SK-N-SH (cell line): ENCODE results near the gene CTNNA3.

ENCODE experiments used
- CHD2 ChIP-seq: fragments of 150-350 bp; IDR thresholded peaks from 2 replicates; pipeline ENCODE4 v1.6.1; 2018; ENCODE audit warnings: low read length; ENCODE audit not compliant: partially characterized antibody
- NFIC ChIP-seq: IDR thresholded peaks from 2 replicates; pipeline ENCODE4 v1.4.0; 2012; ENCODE audit warnings: borderline replicate concordance
- POLR2AphosphoS5 ChIP-seq: IDR thresholded peaks from 2 replicates; pipeline ENCODE4 v1.6.1; 2012; ENCODE audit warnings: low read depth, low read length
- SIN3A ChIP-seq: IDR thresholded peaks from 2 replicates; pipeline ENCODE4 v1.6.1; 2012; ENCODE audit warnings: low read depth, mild to moderate bottlenecking, low read length, moderate library complexity, borderline replicate concordance
- TAF1 ChIP-seq: IDR thresholded peaks from 2 replicates; pipeline ENCODE4 v1.6.1; 2012; ENCODE audit warnings: low read depth, mild to moderate bottlenecking, low read length, moderate library complexity, borderline replicate concordance
- USF2 ChIP-seq: fragments of 150-350 bp; IDR thresholded peaks from 2 replicates; pipeline ENCODE4 v1.6.1; 2017; ENCODE audit warnings: antibody characterized with exemption, low read length, low read depth, borderline replicate concordance
- YY1 ChIP-seq: IDR thresholded peaks from 2 replicates; pipeline ENCODE4 v1.4.0; 2012; ENCODE audit warnings: low read depth, mild to moderate bottlenecking
- TF ChIP-seq, protein P1 (sequence below): fragments of 200-600 bp; sonication (generic); IDR thresholded peaks from 2 replicates; pipeline ENCODE4 v1.6.1; 2017; ENCODE audit warnings: antibody characterized with exemption, mild to moderate bottlenecking, moderate library complexity
- TF ChIP-seq, protein P2 (sequence below): IDR thresholded peaks from 2 replicates; pipeline ENCODE4 v1.4.0; 2012; ENCODE audit warnings: low read depth

- TF ChIP-seq USF2: no peak
- TF ChIP-seq, protein P1, sequence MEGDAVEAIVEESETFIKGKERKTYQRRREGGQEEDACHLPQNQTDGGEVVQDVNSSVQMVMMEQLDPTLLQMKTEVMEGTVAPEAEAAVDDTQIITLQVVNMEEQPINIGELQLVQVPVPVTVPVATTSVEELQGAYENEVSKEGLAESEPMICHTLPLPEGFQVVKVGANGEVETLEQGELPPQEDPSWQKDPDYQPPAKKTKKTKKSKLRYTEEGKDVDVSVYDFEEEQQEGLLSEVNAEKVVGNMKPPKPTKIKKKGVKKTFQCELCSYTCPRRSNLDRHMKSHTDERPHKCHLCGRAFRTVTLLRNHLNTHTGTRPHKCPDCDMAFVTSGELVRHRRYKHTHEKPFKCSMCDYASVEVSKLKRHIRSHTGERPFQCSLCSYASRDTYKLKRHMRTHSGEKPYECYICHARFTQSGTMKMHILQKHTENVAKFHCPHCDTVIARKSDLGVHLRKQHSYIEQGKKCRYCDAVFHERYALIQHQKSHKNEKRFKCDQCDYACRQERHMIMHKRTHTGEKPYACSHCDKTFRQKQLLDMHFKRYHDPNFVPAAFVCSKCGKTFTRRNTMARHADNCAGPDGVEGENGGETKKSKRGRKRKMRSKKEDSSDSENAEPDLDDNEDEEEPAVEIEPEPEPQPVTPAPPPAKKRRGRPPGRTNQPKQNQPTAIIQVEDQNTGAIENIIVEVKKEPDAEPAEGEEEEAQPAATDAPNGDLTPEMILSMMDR: no peak
- TF ChIP-seq POLR2AphosphoS5: no peak
- no peak for TF ChIP-seq TAF1
- no peak for TF ChIP-seq SIN3A
- no peak for TF ChIP-seq CHD2
- no peak for TF ChIP-seq YY1
- TF ChIP-seq NFIC: no peak
- TF ChIP-seq, protein P2, sequence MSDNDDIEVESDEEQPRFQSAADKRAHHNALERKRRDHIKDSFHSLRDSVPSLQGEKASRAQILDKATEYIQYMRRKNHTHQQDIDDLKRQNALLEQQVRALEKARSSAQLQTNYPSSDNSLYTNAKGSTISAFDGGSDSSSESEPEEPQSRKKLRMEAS: no peak
Measured at GRCh38 chr10:67696029-67696428, at the start of gene CTNNA3.
